Measurements from ENCODE around the gene BCL7B. TPM values are rescaled to one million over a fixed set of nuclear protein-coding genes. Genes with fewer than 3 reads are reported as not detected.

Gene BCL7B
- total and polyA plus RNA-seq, 2 of the 13 experiments (the other 11 are each of a cell fraction or from before 2014, with no cell fraction given) = 24.3 to 38.2 TPM

GRCh38 chr7:73557397-73558257, at the start of gene BCL7B (continued):
- TF ChIP-seq KLF12 (CRISPR knock-in tag; IDR thresholded peaks at IDR 0.05; ENCODE audit: borderline replicate concordance) (peak; percentile 91; the same call in 1 of the 2 replicates), GPN1 (CRISPR knock-in tag; IDR thresholded peaks at IDR 0.05; ENCODE audit: borderline replicate concordance) (no peak), ZNF501 (CRISPR knock-in tag; IDR thresholded peaks at IDR 0.05) (0 out of 2 replicates have a peak, but pooled peaks have one; percentile 61), ZBTB37 (CRISPR knock-in tag; IDR thresholded peaks at IDR 0.05) (peak; percentile 60; the same call in 1 of the 2 replicates), SIX4 (CRISPR knock-in tag; IDR thresholded peaks at IDR 0.05) (peak; percentile 26; the same call in 1 of the 2 replicates), ZNF30 (CRISPR knock-in tag; IDR thresholded peaks at IDR 0.05) (peak; percentile 99), FOSL2 (CRISPR knock-in tag; IDR thresholded peaks at IDR 0.05) (peak; percentile 39; the same call in 1 of the 2 replicates), PAX8 (CRISPR knock-in tag; IDR thresholded peaks at IDR 0.05; ENCODE audit: borderline replicate concordance) (peak; percentile 10; the same call in 1 of the 2 replicates), GMEB2 (CRISPR knock-in tag; IDR thresholded peaks at IDR 0.05; ENCODE audit: low read depth) (no peak), E2F2 (CRISPR knock-in tag; IDR thresholded peaks at IDR 0.05; ENCODE audit: borderline replicate concordance) (peak; percentile 94; the same call in 1 of the 2 replicates), ZNF768 (CRISPR knock-in tag; IDR thresholded peaks at IDR 0.05) (peak; percentile 63), TCF7 (IDR thresholded peaks at IDR 0.05; ENCODE audit: low read depth) (no peak), HDAC2 (CRISPR knock-in tag; IDR thresholded peaks at IDR 0.05) (peak; percentile 82), ZNF34 (CRISPR knock-in tag; IDR thresholded peaks at IDR 0.05; ENCODE audit: borderline replicate concordance) (no peak), RBM22 (optimal IDR thresholded peaks at IDR 0.05; ENCODE audit: low read length) (no peak), ZNF256 (CRISPR knock-in tag; conservative IDR thresholded peaks at IDR 0.05) (peak; percentile 96)
- TF ChIP-seq, protein P1, sequence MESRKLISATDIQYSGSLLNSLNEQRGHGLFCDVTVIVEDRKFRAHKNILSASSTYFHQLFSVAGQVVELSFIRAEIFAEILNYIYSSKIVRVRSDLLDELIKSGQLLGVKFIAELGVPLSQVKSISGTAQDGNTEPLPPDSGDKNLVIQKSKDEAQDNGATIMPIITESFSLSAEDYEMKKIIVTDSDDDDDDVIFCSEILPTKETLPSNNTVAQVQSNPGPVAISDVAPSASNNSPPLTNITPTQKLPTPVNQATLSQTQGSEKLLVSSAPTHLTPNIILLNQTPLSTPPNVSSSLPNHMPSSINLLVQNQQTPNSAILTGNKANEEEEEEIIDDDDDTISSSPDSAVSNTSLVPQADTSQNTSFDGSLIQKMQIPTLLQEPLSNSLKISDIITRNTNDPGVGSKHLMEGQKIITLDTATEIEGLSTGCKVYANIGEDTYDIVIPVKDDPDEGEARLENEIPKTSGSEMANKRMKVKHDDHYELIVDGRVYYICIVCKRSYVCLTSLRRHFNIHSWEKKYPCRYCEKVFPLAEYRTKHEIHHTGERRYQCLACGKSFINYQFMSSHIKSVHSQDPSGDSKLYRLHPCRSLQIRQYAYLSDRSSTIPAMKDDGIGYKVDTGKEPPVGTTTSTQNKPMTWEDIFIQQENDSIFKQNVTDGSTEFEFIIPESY (CRISPR knock-in tag; IDR thresholded peaks at IDR 0.05) = peak; percentile 7; the same call in 1 of the 2 replicates
- TF ChIP-seq, protein P2, sequence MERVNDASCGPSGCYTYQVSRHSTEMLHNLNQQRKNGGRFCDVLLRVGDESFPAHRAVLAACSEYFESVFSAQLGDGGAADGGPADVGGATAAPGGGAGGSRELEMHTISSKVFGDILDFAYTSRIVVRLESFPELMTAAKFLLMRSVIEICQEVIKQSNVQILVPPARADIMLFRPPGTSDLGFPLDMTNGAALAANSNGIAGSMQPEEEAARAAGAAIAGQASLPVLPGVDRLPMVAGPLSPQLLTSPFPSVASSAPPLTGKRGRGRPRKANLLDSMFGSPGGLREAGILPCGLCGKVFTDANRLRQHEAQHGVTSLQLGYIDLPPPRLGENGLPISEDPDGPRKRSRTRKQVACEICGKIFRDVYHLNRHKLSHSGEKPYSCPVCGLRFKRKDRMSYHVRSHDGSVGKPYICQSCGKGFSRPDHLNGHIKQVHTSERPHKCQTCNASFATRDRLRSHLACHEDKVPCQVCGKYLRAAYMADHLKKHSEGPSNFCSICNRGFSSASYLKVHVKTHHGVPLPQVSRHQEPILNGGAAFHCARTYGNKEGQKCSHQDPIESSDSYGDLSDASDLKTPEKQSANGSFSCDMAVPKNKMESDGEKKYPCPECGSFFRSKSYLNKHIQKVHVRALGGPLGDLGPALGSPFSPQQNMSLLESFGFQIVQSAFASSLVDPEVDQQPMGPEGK (CRISPR knock-in tag; IDR thresholded peaks at IDR 0.05) = peak; percentile 85
- TF ChIP-seq, protein P3, sequence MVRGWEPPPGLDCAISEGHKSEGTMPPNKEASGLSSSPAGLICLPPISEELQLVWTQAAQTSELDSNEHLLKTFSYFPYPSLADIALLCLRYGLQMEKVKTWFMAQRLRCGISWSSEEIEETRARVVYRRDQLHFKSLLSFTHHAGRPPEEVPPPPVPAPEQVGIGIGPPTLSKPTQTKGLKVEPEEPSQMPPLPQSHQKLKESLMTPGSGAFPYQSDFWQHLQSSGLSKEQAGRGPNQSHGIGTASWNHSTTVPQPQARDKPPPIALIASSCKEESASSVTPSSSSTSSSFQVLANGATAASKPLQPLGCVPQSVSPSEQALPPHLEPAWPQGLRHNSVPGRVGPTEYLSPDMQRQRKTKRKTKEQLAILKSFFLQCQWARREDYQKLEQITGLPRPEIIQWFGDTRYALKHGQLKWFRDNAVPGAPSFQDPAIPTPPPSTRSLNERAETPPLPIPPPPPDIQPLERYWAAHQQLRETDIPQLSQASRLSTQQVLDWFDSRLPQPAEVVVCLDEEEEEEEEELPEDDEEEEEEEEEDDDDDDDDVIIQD (CRISPR knock-in tag; IDR thresholded peaks at IDR 0.05; ENCODE audit: low read depth) = no peak
